GM10266 (cell line): ENCODE data around the gene LAMA2.

Experiments used
- DNase-seq: peaks from one replicate; pipeline ENCODE4 v3.0.0; 2012; ENCODE audit errors: extremely low spot score
- TF ChIP-seq, protein P1 (sequence below): IDR thresholded peaks from 2 replicates; pipeline ENCODE4 v1.5.1; 2012; ENCODE audit warnings: mild to moderate bottlenecking, low read depth; ENCODE audit not compliant: control insufficient read depth, insufficient read depth; ENCODE audit errors: missing control alignments

LAMA2 gene

GRCh38 chr6:128848212-128848935 lies 34.6 kb upstream of the LAMA2 start:
- TF ChIP-seq, protein P1, sequence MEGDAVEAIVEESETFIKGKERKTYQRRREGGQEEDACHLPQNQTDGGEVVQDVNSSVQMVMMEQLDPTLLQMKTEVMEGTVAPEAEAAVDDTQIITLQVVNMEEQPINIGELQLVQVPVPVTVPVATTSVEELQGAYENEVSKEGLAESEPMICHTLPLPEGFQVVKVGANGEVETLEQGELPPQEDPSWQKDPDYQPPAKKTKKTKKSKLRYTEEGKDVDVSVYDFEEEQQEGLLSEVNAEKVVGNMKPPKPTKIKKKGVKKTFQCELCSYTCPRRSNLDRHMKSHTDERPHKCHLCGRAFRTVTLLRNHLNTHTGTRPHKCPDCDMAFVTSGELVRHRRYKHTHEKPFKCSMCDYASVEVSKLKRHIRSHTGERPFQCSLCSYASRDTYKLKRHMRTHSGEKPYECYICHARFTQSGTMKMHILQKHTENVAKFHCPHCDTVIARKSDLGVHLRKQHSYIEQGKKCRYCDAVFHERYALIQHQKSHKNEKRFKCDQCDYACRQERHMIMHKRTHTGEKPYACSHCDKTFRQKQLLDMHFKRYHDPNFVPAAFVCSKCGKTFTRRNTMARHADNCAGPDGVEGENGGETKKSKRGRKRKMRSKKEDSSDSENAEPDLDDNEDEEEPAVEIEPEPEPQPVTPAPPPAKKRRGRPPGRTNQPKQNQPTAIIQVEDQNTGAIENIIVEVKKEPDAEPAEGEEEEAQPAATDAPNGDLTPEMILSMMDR = no peak
- no peak for DNase-seq

DNA sequence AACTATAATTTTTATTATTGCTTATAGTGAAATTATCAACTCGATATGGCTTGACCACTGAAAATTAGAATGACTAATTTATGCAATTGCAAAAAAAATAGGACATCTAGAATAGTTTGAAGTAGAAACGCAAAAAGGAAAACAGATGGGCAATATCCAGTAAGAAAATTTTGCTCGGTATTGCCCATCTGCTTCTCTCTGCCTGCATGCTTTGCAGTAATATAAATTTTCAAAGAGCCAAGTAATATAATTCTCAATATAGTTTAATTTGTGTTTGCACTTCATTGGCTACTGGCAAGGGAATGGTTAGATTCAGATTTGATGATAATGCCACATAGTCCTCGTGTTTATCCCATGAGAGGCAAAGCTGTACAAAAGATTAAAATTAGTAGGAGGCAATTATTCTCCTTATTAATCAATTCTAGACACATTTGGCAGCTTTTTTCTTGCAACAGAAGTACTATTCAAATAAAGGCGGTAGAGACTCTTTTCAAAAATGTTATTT lies 27.3 kb upstream of the LAMA2 start:
- DNase-seq = no peak
- TF ChIP-seq, protein P1 = no peak

GRCh38 chr6:128857806-128858205 lies 25.1 kb upstream of the LAMA2 start:
- TF ChIP-seq, protein P1 = no peak
- no peak for DNase-seq

DNA sequence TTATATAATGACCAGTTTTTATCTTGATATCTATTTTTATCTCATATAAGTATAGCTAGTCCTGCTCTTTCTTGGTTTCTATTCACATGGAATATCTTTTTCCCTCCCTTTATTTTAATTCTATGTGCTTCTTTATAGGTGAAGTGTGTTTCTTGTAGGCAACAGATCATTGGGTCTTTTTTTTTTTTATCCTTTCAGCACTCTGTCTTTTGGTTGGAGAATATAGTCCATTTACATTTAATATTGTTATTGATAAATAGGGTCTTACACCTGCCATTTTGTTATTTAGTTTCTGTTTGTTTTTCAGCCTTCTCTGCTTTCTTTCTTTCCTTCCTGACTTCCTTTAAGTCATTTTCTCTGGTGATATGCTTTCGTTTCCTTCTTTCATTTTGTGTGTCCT lies 22.2 kb upstream of the LAMA2 start:
- no peak for DNase-seq
- TF ChIP-seq, protein P1 = no peak

DNA sequence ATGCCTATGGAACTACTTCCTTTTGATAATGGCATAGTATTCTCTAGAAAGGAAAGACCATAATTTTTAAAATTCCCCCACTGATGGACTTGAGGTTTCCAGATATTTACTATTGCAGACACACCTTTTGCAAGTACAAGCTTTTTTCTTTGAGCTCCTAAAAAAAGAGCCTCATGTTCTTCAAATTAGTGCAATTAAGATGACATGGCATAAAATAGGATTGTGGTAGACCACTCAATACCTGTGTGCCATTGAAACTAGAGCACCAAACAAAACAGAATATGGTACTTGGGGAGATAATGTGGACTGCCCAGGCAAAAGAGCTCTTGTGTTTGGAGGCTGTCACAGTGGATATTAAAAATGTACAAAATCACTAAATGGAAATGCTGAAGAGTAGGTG lies 19.0 kb upstream of the LAMA2 start:
- TF ChIP-seq, protein P1 = no peak

GRCh38 chr6:128870746-128871145 lies 12.2 kb upstream of the LAMA2 start:
- DNase-seq = no peak
- TF ChIP-seq, protein P1 = no peak

More for the DNA sequence above, 19.0 kb upstream of the LAMA2 start:
- DNase-seq = no peak

GRCh38 chr6:128874863-128875262 lies 8.1 kb upstream of the LAMA2 start:
- TF ChIP-seq, protein P1 = no peak
- DNase-seq = no peak
